K562 (cell line): ENCODE measurements around the gene PIP5K1B. TPM values are rescaled to one million over a fixed set of nuclear protein-coding genes. Genes with fewer than 3 reads are reported as not detected.

ENCODE experiments used
- ARNT ChIP-seq, 2 experiments: fragments of 450-650 bp; IDR thresholded peaks; 2 replicates each; pipeline ENCODE4 v1.6.1; 2016; ENCODE audit warnings: mild to moderate bottlenecking in 1 of 2
- CC2D1A ChIP-seq: fragments of 450-650 bp; IDR thresholded peaks from 2 replicates; pipeline ENCODE4 v1.6.1; 2017; ENCODE audit warnings: mild to moderate bottlenecking
- EZH2 ChIP-seq: IDR thresholded peaks from 2 replicates; pipeline ENCODE4 v1.6.1; 2012; ENCODE audit warnings: low read depth, mild to moderate bottlenecking, inconsistent platforms, low read length, borderline replicate concordance
- SMARCE1 ChIP-seq: fragments of 450-650 bp; IDR thresholded peaks from 2 replicates; pipeline ENCODE4 v1.7.1; 2016; ENCODE audit warnings: mild to moderate bottlenecking
- TEAD4 ChIP-seq, 2 experiments: sonication (generic) in 1 of 2; formaldehyde crosslinking in 1 of 2; IDR thresholded peaks; 2 replicates each; pipeline versions ENCODE4 v1.6.1 to v1.8.0; 2012 to 2022; ENCODE audit warnings: borderline replicate concordance in 1 of 2, inconsistent platforms in 1 of 2, low read length in 1 of 2, mild to moderate bottlenecking in 1 of 2, missing genetic modification reagents in 1 of 2
- TRIM28 ChIP-seq: fragments of 450-650 bp; IDR thresholded peaks from 2 replicates; pipeline ENCODE4 v1.6.1; 2017
- TSC22D4 ChIP-seq: fragments of 450-650 bp; IDR thresholded peaks from 2 replicates; pipeline ENCODE4 v1.6.1; 2016; ENCODE audit warnings: missing genetic modification characterization, missing biosample characterization, control low read depth
- YY1 ChIP-seq, 3 experiments: IDR thresholded peaks; 2 replicates each; pipeline ENCODE4 v1.6.1; 2011; ENCODE audit warnings: low read length in 2 of 3, mild to moderate bottlenecking in 2 of 3, moderate library complexity in 2 of 3, borderline replicate concordance in 1 of 3, control low read depth in 1 of 3, low read depth in 1 of 3; ENCODE audit not compliant: insufficient read depth in 3 of 3, insufficient replicate concordance in 2 of 3, control insufficient read depth in 1 of 3, insufficient read length in 1 of 3; ENCODE audit errors: extremely low read depth in 1 of 3
- polyA plus RNA-seq, 8 experiments: library from polyadenylated mRNA; depleted of rRNA in 4 of 8; stranded (reverse) in 5 of 8; unstranded in 3 of 8; fragments of >200 nt; fragmentation: Nextera tagmentation in 2 of 8; fragmentation: Illumina TruSeq in 1 of 8; extraction: Ambion mirVana in 2 of 8; extraction: Trizol in 1 of 8; gene quantifications; 2 replicates each; pipeline versions ENCODE4 v1.2.1 to v1.2.3, GENCODE V29; 2011 to 2014; ENCODE audit warnings: inconsistent platforms in 1 of 8, missing spikeins in 1 of 8
- total RNA-seq, 7 experiments: library from RNA; depleted of rRNA in 6 of 7; stranded (reverse); fragments of >200 nt in 6 of 7; fragmentation: Illumina TruSeq in 2 of 7; extraction: Trizol in 2 of 7; gene quantifications; 2 replicates each; pipeline versions ENCODE4 v1.2.1 to v1.2.3, GENCODE V29; 2011 to 2021; ENCODE audit warnings: low replicate concordance in 1 of 7
- TF ChIP-seq, protein P1 (sequence below): sonication (generic); formaldehyde crosslinking; IDR thresholded peaks from 2 replicates; pipeline ENCODE4 v1.8.1; 2023; ENCODE audit warnings: mild to moderate bottlenecking, missing genetic modification reagents, moderate library complexity
- TF ChIP-seq, protein P2 (sequence below): fragments of 250-450 bp; sonication (Bioruptor Pico); IDR thresholded peaks from 2 replicates; pipeline ENCODE4 v1.8.0; 2021; ENCODE audit warnings: moderate library complexity, mild to moderate bottlenecking, inconsistent platforms
- TF ChIP-seq, protein P3 (sequence below): fragments of 250-450 bp; sonication (Bioruptor Pico); IDR thresholded peaks from 2 replicates; pipeline ENCODE4 v1.5.0; 2020; ENCODE audit warnings: mild to moderate bottlenecking, borderline replicate concordance
- TF ChIP-seq, protein P4 (sequence below): fragments of 250-450 bp; sonication (Bioruptor Pico); IDR thresholded peaks from 2 replicates; pipeline ENCODE4 v1.4.0; 2020
- TF ChIP-seq, protein P5 (sequence below): fragments of 250-450 bp; sonication (Bioruptor Pico); IDR thresholded peaks from 2 replicates; pipeline ENCODE4 v1.5.0; 2021; ENCODE audit warnings: mild to moderate bottlenecking, borderline replicate concordance

The PIP5K1B gene
- total and polyA plus RNA-seq, 9 of the 15 experiments (the other 6 are each of a cell fraction or from before 2014, with no cell fraction given), result 3.1 to 12.9 (median 7.4) TPM

DNA sequence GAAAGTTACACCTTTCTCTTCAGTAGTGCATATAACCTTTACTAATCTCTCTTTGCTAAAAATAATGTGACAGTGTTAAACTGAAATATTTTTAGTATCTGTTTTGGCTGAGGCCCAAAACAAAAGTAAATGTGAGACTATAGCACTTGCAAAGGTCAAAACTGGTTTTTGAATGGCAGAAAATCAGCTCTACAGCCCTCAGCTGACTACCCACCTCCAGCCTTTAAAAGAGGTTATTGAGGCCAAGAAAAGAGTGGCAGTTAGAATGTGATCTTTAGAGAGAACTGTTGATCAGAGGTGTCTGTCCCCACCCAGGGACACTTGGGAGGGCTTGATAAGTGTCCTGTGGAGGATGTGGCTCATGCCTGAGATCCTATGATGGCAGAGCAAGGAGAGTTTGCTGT is 278.0 kb downstream of the PIP5K1B start (continued):
- TF ChIP-seq YY1 (IDR thresholded peaks at IDR 0.05; ENCODE audit: borderline replicate concordance in 1 of 3, control insufficient read depth in 1 of 3, extremely low read depth in 1 of 3, insufficient read depth in 3 of 3, insufficient read length in 1 of 3, insufficient replicate concordance in 2 of 3, low read depth in 1 of 3, low read length in 2 of 3) (peak in 1 of 3 experiments; percentile 26), EZH2 (no peak), ARNT (IDR thresholded peaks at IDR 0.05) (0 out of 4 replicates have a peak, but pooled peaks of 1 of the 2 experiments have one; percentile 41), TSC22D4 (tag) (no peak), TRIM28 (no peak), CC2D1A (peak; percentile 21; the same call in 1 of the 2 replicates), TEAD4 (IDR thresholded peaks at IDR 0.05; ENCODE audit: low read length) (peak; percentile 55), TEAD4 (CRISPR knock-in tag; IDR thresholded peaks at IDR 0.05; ENCODE audit: borderline replicate concordance) (no peak), SMARCE1 (peak; percentile 42; the same call in 1 of the 2 replicates)
- TF ChIP-seq, protein P1, sequence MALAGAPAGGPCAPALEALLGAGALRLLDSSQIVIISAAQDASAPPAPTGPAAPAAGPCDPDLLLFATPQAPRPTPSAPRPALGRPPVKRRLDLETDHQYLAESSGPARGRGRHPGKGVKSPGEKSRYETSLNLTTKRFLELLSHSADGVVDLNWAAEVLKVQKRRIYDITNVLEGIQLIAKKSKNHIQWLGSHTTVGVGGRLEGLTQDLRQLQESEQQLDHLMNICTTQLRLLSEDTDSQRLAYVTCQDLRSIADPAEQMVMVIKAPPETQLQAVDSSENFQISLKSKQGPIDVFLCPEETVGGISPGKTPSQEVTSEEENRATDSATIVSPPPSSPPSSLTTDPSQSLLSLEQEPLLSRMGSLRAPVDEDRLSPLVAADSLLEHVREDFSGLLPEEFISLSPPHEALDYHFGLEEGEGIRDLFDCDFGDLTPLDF (CRISPR knock-in tag), result no peak
- TF ChIP-seq, protein P2, sequence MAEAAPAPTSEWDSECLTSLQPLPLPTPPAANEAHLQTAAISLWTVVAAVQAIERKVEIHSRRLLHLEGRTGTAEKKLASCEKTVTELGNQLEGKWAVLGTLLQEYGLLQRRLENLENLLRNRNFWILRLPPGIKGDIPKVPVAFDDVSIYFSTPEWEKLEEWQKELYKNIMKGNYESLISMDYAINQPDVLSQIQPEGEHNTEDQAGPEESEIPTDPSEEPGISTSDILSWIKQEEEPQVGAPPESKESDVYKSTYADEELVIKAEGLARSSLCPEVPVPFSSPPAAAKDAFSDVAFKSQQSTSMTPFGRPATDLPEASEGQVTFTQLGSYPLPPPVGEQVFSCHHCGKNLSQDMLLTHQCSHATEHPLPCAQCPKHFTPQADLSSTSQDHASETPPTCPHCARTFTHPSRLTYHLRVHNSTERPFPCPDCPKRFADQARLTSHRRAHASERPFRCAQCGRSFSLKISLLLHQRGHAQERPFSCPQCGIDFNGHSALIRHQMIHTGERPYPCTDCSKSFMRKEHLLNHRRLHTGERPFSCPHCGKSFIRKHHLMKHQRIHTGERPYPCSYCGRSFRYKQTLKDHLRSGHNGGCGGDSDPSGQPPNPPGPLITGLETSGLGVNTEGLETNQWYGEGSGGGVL (CRISPR knock-in tag), result no peak
- TF ChIP-seq, protein P3, sequence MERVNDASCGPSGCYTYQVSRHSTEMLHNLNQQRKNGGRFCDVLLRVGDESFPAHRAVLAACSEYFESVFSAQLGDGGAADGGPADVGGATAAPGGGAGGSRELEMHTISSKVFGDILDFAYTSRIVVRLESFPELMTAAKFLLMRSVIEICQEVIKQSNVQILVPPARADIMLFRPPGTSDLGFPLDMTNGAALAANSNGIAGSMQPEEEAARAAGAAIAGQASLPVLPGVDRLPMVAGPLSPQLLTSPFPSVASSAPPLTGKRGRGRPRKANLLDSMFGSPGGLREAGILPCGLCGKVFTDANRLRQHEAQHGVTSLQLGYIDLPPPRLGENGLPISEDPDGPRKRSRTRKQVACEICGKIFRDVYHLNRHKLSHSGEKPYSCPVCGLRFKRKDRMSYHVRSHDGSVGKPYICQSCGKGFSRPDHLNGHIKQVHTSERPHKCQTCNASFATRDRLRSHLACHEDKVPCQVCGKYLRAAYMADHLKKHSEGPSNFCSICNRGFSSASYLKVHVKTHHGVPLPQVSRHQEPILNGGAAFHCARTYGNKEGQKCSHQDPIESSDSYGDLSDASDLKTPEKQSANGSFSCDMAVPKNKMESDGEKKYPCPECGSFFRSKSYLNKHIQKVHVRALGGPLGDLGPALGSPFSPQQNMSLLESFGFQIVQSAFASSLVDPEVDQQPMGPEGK (CRISPR knock-in tag), result no peak
- TF ChIP-seq, protein P4, sequence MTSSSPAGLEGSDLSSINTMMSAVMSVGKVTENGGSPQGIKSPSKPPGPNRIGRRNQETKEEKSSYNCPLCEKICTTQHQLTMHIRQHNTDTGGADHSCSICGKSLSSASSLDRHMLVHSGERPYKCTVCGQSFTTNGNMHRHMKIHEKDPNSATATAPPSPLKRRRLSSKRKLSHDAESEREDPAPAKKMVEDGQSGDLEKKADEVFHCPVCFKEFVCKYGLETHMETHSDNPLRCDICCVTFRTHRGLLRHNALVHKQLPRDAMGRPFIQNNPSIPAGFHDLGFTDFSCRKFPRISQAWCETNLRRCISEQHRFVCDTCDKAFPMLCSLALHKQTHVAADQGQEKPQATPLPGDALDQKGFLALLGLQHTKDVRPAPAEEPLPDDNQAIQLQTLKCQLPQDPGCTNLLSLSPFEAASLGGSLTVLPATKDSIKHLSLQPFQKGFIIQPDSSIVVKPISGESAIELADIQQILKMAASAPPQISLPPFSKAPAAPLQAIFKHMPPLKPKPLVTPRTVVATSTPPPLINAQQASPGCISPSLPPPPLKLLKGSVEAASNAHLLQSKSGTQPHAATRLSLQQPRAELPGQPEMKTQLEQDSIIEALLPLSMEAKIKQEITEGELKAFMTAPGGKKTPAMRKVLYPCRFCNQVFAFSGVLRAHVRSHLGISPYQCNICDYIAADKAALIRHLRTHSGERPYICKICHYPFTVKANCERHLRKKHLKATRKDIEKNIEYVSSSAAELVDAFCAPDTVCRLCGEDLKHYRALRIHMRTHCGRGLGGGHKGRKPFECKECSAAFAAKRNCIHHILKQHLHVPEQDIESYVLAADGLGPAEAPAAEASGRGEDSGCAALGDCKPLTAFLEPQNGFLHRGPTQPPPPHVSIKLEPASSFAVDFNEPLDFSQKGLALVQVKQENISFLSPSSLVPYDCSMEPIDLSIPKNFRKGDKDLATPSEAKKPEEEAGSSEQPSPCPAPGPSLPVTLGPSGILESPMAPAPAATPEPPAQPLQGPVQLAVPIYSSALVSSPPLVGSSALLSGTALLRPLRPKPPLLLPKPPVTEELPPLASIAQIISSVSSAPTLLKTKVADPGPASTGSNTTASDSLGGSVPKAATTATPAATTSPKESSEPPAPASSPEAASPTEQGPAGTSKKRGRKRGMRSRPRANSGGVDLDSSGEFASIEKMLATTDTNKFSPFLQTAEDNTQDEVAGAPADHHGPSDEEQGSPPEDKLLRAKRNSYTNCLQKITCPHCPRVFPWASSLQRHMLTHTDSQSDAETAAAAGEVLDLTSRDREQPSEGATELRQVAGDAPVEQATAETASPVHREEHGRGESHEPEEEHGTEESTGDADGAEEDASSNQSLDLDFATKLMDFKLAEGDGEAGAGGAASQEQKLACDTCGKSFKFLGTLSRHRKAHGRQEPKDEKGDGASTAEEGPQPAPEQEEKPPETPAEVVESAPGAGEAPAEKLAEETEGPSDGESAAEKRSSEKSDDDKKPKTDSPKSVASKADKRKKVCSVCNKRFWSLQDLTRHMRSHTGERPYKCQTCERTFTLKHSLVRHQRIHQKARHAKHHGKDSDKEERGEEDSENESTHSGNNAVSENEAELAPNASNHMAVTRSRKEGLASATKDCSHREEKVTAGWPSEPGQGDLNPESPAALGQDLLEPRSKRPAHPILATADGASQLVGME (CRISPR knock-in tag), result no peak
- TF ChIP-seq, protein P5, sequence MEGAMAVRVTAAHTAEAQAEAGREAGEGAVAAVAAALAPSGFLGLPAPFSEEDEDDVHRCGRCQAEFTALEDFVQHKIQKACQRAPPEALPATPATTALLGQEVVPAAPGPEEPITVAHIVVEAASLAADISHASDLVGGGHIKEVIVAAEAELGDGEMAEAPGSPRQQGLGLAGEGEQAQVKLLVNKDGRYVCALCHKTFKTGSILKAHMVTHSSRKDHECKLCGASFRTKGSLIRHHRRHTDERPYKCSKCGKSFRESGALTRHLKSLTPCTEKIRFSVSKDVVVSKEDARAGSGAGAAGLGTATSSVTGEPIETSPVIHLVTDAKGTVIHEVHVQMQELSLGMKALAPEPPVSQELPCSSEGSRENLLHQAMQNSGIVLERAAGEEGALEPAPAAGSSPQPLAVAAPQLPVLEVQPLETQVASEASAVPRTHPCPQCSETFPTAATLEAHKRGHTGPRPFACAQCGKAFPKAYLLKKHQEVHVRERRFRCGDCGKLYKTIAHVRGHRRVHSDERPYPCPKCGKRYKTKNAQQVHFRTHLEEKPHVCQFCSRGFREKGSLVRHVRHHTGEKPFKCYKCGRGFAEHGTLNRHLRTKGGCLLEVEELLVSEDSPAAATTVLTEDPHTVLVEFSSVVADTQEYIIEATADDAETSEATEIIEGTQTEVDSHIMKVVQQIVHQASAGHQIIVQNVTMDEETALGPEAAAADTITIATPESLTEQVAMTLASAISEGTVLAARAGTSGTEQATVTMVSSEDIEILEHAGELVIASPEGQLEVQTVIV (CRISPR knock-in tag), result no peak
